HG03575 (cell line): ENCODE measurements around the gene EPN2.
"Not testable (repeated sequence)": the region's sequence is repeated elsewhere in the genome, so short reads cannot be mapped to it uniquely, and the experiment has no call there.

ENCODE experiments used
- ATAC-seq: cut with Tn5 transposase; IDR thresholded peaks from one replicate; pipeline ENCODE4 v1.9.1; 2021; ENCODE audit not compliant: unreplicated experiment, insufficient number of reproducible peaks, low FRiP score; ENCODE audit errors: extremely low read depth

The EPN2 gene

DNA sequence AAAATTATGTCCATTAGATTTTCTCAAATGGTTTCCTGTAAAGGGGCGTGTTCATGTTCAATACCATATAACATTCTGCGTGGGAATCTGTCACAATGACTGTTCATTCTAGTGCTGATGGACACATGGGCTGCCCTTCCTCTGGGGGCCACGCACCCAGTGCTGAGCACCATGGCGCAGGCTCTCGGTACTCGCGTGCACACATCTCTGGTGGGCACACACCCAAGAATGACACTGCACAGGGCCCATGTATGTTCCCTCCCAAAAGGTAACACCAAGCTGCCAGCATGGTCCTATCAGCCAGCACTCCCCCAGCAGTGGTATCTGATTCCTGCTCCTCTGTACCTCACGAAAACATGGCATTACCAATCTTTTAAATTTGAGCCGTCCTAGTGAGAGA, 111.6 kb downstream of the EPN2 start:
- no peak for ATAC-seq

DNA sequence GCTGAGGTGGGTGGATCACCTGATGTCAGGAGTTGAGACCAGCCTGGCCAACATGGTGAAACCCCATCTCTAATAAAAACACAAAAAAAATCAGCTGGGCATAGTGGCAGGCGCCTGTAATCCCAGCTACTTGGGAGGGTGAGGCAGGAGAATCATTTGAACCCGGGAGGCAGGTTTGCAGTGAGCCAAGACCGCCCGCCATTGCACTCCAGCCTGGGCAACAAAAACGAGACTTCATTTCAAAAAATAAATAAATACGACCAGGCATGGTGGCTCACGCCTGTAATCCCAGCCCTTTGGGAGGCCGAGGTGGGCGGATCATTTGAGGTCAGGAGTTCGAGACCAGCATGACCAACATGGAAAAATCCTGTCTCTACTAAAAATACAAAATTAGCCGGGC, 116.2 kb downstream of the EPN2 start:
- ATAC-seq, result not testable (repeated sequence)

DNA sequence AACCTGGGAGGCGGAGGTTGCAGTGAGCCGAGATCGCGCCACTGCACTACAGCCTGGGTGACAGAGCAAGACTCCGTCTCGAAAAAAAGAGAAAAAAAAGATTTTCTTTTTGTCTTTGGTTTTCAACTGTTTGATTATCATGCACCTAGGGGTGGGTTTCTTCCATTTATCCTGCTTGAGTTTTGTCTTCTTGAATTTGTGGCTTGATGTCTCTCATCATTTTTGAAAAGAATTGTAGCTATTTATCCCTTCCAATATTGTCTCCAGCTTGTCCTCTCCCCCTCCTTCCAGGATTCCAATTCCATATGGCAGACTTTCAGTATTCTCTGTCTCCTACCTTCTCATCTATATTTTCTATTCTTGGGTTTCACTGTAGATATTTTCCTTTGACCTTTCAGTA, 117.6 kb downstream of the EPN2 start:
- ATAC-seq, result no peak

DNA sequence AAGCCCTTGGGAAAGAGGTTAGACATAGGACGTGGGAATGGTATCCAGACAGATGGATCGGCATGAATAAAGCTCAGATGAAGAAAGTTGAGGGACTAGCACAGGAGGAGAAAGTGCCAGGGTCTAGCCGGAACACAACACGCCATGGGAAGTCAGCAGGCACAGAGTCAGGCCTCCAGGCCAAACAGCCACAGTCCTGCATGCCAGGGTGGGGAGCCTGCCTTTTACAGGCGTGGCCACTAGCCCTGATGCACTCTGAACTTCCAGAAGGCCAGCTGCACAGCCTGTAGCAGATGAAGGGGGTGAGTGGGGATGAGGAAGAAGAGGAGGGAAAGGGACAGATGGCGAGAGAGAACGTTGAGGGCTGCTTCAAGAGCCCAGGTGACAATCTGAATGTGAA, 120.2 kb downstream of the EPN2 start:
- no peak for ATAC-seq

DNA sequence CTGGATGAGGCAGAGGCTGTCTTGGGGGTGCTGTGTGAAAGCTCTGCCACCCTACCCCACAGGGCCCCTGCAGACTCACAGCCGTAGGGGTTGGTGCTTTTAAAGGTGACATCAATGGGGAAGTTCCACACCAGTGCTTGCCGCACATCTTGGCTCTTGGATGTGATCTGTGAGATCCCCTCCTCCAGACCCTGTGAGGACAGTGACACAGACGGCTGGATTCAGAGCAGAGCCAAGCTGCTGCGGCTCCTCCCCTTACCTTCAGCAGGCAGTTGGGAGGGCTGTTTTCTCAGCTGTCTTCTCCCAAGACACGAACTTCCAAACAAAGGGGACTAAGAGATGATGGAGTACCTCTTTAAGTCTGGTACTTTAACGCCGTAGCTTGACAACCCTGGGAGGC, 120.6 kb downstream of the EPN2 start:
- no peak for ATAC-seq

DNA sequence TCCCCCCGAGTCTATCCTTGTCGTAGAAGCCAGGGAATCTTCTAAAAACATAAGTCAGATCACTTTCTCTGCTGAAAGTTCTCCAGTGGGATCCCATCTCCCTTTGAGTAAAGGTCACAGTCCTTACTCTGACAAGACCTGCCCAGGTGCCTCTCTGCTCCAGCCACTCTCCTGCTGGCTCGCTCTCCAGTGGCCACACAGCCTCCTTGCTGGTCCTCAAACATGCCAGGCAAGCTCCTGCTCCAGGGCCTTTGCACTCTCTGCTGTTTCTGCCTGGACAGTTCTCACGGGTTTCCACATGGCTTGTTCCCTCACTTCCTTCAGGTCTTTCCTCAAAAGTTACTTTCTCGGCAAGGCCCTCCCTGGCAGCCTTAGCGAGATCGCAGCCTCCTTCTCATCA, 122.0 kb downstream of the EPN2 start:
- no peak for ATAC-seq

DNA sequence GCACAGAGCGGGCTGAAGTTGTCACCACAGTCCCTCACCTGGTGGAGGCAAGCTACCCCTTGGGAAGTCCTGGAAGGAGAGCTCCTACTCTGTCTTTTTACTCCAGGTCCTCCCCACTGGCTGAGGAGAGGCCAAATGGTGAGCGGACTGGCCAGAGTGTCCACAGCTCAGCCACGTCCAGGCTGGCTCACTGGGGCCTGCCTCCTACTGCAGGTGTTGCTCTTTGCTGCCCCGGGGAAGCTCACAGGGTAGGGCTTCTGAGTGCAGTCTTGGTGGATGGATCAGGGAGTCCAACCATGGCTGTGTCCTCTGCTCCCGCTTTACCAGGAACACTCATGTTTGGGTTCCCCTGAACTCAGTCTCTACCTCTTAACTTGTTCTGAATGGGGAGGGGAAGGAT, 122.7 kb downstream of the EPN2 start:
- no peak for ATAC-seq

DNA sequence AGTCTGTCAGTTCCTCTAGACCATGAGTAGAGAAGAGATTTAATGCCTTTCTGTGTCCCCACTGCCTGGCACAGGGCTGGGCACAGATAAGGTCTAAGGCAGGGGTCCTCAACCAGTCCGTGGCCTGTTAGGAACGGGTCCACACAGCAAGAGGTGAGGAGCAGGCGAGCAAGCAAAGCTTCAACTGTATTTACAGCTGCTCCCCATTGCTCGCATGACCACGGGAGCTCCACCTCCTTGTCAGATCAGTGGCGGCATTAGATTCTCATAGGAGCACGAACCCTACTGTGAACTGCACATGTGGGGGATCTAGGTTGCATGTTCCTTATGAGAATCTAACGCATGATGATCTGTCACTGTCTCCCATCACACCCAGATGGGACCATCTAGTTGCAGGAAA, 123.6 kb downstream of the EPN2 start:
- ATAC-seq, result no peak

DNA sequence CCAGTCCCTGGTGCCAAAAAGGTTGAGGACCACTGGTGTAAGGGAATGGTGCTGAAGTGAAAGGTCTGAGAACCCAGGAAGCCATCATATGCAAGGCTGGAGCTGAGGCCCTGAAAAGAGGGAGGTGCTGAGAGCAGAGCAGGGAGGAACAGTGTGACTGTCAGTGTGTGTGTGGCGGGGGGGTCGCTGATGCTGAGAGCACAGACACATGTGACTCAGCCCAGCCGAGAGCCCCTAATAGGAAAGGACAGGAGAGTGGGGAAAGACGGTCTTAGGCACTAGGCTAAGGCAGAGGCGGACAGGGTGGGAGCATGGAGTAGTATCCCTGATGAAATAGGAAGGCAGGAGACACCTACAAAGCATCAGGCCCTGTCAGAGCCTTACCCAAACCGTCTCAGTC, 124.2 kb downstream of the EPN2 start:
- no peak for ATAC-seq

DNA sequence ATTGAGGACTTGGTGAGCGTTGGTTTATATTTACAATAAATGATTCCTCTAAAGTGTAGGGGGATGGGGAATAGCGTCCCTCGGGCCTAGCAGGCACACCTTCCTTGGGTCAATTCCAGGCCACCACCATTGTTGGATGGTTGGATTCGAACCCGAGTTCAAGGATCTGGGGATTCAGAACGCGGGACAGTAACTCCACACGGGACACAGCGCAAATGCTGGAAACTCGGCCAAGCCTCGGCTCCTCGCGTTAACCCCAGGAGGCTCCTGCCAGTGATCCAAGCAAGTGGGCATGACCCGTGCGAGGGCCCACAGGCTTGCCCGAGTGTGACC, 124.7 kb downstream of the EPN2 start:
- no peak for ATAC-seq

DNA sequence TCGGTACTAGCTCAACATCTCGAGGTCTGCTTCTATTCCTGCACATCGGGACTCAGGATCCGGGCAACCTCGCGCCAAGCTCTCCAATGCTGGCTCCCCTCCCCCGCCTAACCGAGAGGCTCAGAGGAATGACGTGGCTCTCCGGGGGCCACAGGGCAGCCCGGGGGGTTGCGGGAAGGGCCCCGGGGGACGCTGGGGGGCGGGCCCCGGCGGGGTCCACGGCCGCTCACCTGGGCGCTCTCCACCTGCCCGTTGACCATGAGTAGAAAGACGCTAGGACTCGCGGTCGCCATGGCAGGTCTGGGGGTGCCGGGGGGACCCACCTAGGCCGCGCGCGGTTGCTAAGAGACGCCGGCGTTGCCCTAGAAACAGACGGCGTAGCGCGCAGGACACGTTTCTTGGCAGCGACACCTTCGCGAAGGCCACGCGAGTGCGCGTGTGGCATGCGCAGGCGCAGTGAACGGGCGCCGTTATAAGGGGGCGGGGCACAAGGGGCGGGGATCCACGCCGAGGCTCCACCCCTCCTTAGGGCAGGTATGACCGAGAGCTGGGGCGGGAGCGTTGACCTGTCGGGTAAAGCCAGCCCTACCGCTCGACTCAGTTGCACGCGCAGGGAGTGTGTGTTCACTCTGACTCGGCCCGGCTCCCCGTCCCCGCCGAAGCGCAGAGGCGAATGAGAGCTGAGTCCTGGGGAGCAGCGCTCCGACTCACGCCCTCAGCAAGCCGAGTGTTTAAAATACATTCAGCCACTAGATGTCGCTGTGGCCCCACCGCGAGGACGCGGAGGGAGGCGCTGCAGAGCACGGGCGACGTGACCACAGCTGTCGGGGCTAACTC, 125.3 kb downstream of the EPN2 start, which contains the start of gene B9D1:
TSS of gene B9D1 (minus strand) at position 447 of the 837 bp plus-strand sequence. CDS start at position 293, 154 bp downstream.
- ATAC-seq, result peak; percentile 58

DNA sequence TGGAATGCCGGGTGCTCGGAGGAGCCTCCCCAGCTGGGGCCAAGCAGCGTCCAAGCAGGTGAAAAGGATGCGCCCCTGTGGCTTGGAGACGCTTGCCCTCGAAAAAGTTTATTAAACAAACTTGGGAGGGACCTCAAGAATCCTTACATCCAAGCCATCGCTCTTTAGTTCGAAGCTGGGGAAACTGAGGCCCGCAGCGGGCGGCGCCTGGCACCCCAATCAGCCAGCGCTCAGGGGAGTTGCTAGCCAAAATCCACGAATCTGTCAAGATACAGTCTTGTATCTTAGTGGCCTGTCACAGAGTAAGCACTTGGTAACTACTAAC, 125.9 kb downstream of the EPN2 start:
- ATAC-seq, result no peak

DNA sequence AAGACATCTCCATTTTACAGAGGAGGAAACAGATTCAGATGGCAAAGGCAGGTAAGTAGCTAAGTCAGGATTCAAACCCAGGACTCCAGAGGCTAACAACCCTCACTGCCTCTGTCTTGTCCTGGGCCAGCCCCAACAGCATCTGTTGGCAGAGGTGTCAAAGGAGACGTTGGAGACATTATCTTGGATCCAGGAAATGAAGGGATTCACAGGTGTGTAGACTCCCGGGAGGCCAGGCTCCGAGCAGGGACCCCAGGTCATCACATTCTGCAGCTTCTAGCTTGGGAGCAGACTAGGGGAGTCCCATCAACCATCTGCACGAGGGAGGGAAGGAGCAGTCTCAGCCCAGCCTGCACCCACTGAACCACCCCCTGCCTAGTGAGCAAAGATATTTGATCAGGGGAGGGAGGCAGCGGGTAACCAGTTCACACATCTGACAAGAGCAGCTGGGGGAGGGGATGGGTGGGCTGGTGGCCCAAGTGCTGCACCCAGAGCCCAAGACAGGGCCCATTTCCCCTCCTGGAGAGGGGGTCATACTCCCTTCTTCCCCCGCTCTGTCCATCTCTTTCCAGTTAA, 126.4 kb downstream of the EPN2 start:
- ATAC-seq, result no peak

DNA sequence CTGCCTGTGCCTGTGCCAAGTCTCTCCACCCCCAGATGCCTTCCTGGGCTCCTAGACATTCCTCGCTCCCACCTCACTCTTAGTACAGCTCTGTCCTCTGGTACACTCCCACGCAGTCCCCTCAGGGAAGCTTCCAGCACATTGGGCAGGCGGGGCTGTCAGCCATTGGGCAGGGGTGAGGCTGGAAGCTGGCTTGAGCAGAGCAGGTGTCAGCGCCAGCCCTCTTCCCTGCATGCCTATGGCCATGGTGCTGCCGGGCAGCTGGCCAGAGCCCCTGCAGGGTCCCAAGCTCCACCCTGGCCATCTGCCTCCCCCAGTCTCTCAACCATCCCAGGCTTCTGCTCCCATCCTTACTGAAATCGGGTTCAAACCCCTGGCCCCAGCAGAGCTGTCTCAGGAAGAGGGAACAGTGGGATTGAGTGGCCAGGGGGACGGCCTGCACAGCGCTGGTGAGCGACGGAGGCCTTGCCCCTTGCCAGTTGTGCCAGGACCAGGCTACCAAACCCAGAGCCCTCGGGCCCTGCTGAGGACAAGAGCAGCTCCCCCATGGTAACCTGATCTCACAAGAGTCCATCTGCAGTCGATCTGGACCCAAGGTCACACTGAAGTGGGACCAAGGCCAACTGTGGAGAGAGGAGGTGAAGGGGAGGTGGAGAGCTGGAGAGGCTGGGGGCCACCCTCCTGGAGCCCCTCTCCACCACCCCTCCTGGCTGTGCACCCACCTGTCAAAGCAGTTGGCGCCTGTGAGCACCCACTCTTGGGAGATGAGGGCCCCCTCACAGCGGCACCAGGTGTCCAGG, 127.7 kb downstream of the EPN2 start:
- no peak for ATAC-seq

DNA sequence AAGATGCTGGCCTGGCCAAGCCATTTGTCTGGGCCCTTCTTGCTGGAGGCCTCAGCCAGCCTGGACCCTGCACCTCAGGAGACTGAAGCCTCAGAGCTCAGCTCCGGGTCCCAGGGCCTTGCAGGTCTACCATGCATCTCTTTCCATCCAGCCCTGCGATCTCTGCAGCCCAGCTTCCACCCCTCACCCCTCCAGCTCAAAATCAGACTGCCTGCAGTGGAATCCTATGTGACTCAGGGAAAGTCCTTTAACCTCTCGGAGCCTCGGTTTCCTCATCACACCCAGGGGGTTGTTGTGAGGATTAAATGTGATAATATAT, 128.3 kb downstream of the EPN2 start:
- ATAC-seq, result no peak

DNA sequence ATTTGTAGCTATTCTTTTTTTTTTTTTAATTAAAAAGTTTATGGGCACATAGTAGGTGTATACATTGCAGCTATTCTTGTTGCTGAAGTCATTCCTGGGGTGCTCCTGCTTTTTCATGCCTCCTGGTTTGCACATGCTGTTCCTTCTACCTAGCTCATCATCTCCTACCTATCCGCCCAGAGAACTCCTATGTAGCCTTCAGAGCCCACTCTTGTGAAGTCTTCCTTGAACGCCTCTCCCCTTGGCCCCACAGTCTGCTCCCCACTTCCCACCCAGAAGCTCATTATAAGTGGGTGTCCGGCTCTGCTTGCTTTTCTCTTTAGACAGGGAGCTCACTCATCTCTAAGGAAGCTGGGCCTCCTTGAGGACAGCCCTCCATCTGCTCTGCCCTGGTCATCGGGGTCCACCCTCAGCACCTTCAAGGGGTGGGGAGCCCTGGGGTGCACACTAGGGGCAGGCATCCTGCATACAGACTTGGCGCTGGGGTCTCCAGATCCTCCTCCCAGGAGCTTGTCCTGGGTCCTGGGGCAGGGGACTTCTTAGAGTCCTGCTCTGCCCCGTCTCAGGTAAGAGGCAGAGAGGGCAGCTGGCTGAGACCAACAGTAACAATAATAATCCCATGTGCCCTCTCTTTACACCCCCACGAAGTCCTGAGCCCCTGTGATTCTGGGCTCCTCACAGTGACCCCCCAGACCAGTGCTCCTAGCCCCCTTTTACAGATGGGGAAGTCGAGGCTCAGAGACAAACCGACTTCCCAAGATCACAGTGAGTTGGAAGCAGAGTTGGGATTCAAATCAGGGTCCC, 128.9 kb downstream of the EPN2 start:
- ATAC-seq, result no peak

DNA sequence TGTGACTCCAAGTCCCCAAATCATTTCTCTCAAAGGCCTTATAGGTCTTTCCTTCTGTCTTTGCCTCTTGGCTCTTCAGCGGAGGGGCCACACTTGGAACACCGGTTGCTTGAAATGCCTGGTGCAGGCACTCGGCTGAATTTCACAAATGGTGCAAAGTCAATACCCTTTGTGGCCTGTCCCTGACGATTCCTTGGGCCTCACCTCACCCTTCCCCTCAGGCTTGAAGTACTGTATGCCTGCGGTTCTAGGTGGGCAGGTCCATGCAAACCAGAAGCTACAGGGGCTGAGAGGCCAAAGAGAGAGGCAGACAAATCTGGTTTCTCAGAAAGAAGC, 129.4 kb downstream of the EPN2 start:
- no peak for ATAC-seq

DNA sequence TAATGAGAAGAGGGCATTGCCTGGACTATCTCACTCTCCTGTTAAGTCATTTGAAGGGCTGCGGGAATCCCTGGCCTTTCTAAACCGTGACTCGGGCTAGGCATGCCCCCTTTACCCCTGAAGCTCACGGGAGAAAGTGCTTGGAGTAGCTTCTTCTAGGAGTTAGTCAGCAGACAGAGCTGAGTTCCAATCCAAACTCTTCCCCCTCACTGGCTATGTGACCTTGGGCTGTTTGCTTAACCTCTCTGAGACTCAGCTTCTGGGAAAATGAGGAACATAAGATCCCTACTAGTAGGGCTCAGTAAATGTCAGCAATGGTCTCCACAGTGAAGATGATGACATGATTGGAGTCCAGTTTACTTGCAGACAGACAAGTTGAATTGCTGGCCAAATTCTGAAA, 131.1 kb downstream of the EPN2 start:
- no peak for ATAC-seq

DNA sequence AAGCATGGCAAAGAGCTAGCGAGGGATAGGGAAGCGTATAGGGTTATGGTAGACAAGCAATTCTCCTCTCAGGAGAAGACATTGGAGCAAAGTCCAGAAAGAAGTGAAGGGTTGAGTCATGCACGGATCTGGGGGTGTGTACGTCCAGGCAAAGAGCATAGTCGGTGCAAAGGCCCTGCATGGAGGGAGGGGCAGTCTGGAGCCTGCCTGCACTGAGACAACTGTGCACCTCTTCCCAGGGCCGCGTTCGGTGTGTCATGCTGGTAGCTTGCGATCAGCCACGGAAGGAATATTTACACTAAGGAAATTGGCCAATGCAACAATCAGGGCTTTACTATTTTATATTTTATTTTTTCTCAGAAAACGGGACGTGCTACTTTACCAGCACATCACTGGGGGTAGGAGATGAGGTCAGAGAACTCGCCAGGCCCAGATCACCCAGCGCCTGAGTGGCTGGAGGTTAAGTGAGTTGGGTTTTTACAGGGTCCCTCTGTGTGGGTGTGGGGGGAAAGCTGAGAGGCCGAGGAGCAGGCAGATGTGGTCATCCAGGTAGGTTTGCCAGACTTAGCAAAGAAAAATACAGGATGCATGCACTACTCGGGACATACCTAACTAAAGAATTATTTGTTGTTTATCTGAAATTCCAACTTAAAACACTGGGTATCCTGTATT, 132.1 kb downstream of the EPN2 start:
- no peak for ATAC-seq
